Tibial nerve (tissue), 4 donors: ENCODE data around the gene LMBR1. TPM values are rescaled to one million over a fixed set of nuclear protein-coding genes. Genes with fewer than 3 reads are reported as not detected.
"Not testable (repeated sequence)": the region's sequence is repeated elsewhere in the genome, so short reads cannot be mapped to it uniquely, and the experiment has no call there.

Experiments
- DNase-seq, 2 donors: peaks; one replicate each; pipeline ENCODE4 v3.0.0-alpha.2; 2019; ENCODE audit warnings: low spot score in 2 of 2
- H3K27ac ChIP-seq, 4 donors: fragments of 200-600 bp; sonication (generic) in 3 of 4; one replicate each; pipeline ENCODE4 v1.5.1; 2017 to 2019; ENCODE audit warnings: mild to moderate bottlenecking in 1 of 4
- H3K27me3 ChIP-seq, 2 donors: fragments of 200-600 bp; sonication (generic) in 1 of 2; one replicate each; pipeline versions ENCODE4 v1.5.1 to v1.6.0; 2017 to 2019
- H3K36me3 ChIP-seq, 3 donors: fragments of 200-600 bp; sonication (generic); one replicate each; pipeline ENCODE4 v1.5.1; 2018 to 2019
- H3K4me1 ChIP-seq, 4 donors: fragments of 200-600 bp; sonication (generic) in 3 of 4; one replicate each; pipeline ENCODE4 v1.5.1; 2017 to 2019
- H3K4me3 ChIP-seq, 4 donors: fragments of 200-600 bp; sonication (generic) in 3 of 4; one replicate each; pipeline ENCODE4 v1.5.1; 2017 to 2019; ENCODE audit warnings: mild to moderate bottlenecking in 1 of 4, moderate library complexity in 1 of 4
- H3K9me3 ChIP-seq, 4 donors: fragments of 200-600 bp; sonication (generic) in 3 of 4; one replicate each; pipeline ENCODE4 v1.5.1; 2017 to 2019
- CTCF ChIP-seq, 5 experiments: fragments of 200-600 bp in 3 of 5; fragments of 450-650 bp in 2 of 5; sonication (generic) in 3 of 5; IDR thresholded peaks; one replicate each; pipeline ENCODE4 v1.5.1; 2016 to 2019; ENCODE audit warnings: antibody characterized with exemption in 5 of 5, mild to moderate bottlenecking in 3 of 5, moderate library complexity in 2 of 5
- EP300 ChIP-seq, 2 donors: sonication (generic); formaldehyde crosslinking; IDR thresholded peaks; one replicate each; pipeline ENCODE4 v1.6.1; 2017; ENCODE audit warnings: antibody characterized with exemption in 2 of 2, mild to moderate bottlenecking in 1 of 2
- POLR2A ChIP-seq, 2 donors: fragments of 450-650 bp; IDR thresholded peaks; one replicate each; pipeline ENCODE4 v1.6.1; 2017; ENCODE audit warnings: antibody characterized with exemption in 2 of 2, mild to moderate bottlenecking in 2 of 2, moderate library complexity in 2 of 2
- WGBS, 2 donors: methylation state at CpG; one replicate each; pipeline ENCODE4 v1.1.5; 2018; 5-methylcytosine and 5-hydroxymethylcytosine counted together
- total RNA-seq, 4 donors: library from RNA; depleted of rRNA; stranded (reverse); fragments of >200 nt; gene quantifications; one replicate each; pipeline ENCODE4 v1.1.0, GENCODE V29; 2016

The LMBR1 gene, protein sequence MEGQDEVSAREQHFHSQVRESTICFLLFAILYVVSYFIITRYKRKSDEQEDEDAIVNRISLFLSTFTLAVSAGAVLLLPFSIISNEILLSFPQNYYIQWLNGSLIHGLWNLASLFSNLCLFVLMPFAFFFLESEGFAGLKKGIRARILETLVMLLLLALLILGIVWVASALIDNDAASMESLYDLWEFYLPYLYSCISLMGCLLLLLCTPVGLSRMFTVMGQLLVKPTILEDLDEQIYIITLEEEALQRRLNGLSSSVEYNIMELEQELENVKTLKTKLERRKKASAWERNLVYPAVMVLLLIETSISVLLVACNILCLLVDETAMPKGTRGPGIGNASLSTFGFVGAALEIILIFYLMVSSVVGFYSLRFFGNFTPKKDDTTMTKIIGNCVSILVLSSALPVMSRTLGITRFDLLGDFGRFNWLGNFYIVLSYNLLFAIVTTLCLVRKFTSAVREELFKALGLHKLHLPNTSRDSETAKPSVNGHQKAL
- 100 to 1,000 TPM in 1 of 4 donors, 10 to 100 TPM in 3; 48.1 to 139 (median 77.3) TPM for total RNA-seq

GRCh38 chr7:156892821-156893706 lies at the start of gene LMBR1:
LMBR1 (minus strand) TSS chr7:156893183; CDS start chr7:156892993, 190 bp downstream.
- Histone ChIP-seq H3K4me3 (peak within 1 kb of the TSS; percentile 58 to 91 (median 80)), H3K27me3 (no peaks in the 10 kb centered on the region), H3K27ac (peak within 1 kb of the TSS; percentile 85 to 97 (median 94)), H3K4me1 (peaks cover 0 to 26% (median 7%) of the 10 kb centered on the region in 4 donors), H3K9me3 (no peaks in the 10 kb centered on the region), H3K36me3 (no peaks in the 10 kb centered on the region)
- TF ChIP-seq POLR2A (IDR thresholded peaks at IDR 0.05) (peak in 1 of 2 donors; percentile 62), CTCF (IDR thresholded peaks at IDR 0.05) (peak; percentile 51 to 94 (median 65)), EP300 (IDR thresholded peaks at IDR 0.05) (peak; percentile 80 to 88)
- DNase-seq: peak; percentile 86 to 87
- 0 to 2% methylated on average over 8 to 9 of the region's 97 CpGs for WGBS, 2 donors

DNA sequence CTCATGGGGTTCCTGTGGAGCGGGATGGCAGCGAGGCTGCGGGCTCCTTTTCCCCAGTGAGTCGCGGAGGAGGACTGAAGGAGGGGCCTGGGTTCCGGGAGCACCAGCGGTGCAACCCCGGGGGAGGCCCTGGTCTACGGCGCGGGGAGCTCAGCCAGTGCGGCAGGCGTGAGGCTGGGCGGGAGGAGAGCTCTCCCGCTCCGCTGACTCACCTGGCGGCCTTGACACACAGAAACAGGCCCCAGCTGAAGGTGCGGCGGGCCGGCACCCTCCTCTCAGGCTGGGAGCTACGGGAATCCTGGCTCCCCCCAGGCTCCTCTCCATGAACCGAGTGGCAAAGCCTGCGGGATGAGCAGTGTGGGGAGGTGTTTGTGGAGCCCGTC lies 49.7 kb upstream of the LMBR1 start:
- Histone ChIP-seq H3K4me1 (peaks cover 0 to 10% (median 0%) of the 10 kb centered on the region in 4 donors), H3K27me3 (peaks cover 0 to 34% of the 10 kb centered on the region in 2 donors), H3K27ac (no peak overlapping the region), H3K4me3 (no peak overlapping the region), H3K9me3 (no peaks in the 10 kb centered on the region), H3K36me3 (no peaks in the 10 kb centered on the region)
- DNase-seq: no peak
- WGBS, 2 donors: 23 to 73% methylated on average over 8 to 14 of the region's 24 CpGs
- TF ChIP-seq POLR2A (IDR thresholded peaks at IDR 0.05) (no peak), EP300 (IDR thresholded peaks at IDR 0.05) (no peak), CTCF (IDR thresholded peaks at IDR 0.05) (no peak)

DNA sequence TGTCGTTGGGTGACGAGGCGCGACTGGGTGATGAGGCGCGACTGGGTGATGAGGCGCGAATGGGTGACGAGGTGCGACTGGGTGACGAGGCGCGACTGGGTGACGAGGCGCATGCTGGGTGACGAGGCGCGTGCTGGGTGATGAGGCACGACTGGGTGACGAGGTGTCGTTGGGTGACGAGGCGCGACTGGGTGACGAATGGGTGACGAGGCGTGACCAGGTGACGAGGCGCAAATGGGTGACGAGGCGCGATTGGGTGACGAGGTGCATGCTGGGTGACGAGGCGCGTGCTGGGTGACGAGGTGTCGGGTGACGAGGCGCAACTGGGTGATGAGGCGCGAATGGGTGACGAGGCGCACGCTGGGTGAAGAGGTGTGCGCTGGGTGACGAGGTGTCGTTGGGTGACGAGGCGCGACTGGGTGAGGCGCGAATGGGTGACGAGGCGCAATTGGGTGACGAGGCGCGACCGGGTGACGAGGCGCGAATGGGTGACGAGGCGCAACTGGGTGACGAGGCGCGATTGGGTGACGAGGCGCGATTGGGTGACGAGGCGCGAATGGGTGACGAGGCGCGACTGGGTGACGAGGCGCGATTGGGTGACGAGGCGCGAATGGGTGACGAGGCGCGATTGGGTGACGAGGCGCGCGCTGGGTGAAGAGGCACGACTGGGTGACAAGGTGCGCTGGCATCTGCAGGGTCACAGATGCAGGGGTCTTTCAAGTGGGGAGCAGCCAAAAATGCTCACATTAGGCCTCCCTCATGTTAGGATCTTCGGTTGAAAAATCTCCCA lies 48.6 kb upstream of the LMBR1 start:
- no peak for TF ChIP-seq CTCF (IDR thresholded peaks at IDR 0.05)
- TF ChIP-seq EP300 (IDR thresholded peaks at IDR 0.05): no peak
- no peak for TF ChIP-seq POLR2A (IDR thresholded peaks at IDR 0.05)
- no peak for DNase-seq
- no peak overlapping the region for H3K27ac ChIP-seq

DNA sequence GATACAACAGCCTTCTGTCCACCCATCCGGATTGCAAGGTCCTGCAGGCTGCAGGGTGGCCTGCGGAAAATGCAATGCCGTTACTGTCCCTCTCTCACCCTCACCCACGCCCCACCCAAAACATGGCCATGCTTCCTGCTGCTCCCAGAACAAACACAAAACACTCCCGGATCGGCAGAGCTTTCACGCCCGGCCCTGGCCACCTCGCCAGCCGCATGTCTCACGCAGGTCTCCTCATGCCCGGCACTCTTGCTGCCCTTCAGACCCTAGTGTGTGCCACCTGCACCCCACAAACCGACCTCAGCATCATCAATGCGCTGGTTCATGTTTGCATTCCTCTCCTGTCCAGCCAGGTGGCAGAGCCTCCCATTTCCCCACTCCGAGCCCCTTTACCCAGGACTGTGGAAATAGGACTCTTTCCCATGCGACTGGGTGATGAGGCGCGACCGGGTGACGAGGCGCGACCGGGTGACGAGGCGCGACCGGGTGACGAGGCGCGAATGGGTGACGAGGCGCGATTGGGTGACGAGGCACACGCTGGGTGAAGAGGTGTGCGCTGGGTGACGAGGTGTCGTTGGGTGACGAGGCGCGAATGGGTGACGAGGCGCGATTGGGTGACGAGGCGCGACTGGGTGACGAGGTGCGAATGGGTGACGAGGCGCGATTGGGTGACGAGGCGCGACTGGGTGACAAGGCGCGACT lies 47.6 kb upstream of the LMBR1 start:
- no peaks in the 10 kb centered on the region for H3K4me1 ChIP-seq

More for the DNA sequence above, 48.6 kb upstream of the LMBR1 start:
- H3K4me1 ChIP-seq: no peaks in the 10 kb centered on the region
- H3K9me3 ChIP-seq: no peaks in the 10 kb centered on the region
- H3K27me3 ChIP-seq: peaks cover 0 to 34% of the 10 kb centered on the region in 2 donors
- WGBS, 2 donors: 96% methylated on average over 91 to 92 of the region's 92 CpGs
- no peak overlapping the region for H3K4me3 ChIP-seq
- no peaks in the 10 kb centered on the region for H3K36me3 ChIP-seq

GRCh38 chr7:156936766-156937165 lies 43.8 kb upstream of the LMBR1 start:
- not testable (repeated sequence) for H3K36me3 ChIP-seq, H3K4me3 ChIP-seq, DNase-seq, H3K9me3 ChIP-seq, H3K4me1 ChIP-seq, H3K27ac ChIP-seq, H3K27me3 ChIP-seq
- WGBS, 2 donors: 91 to 94% methylated on average over 3 of the region's 3 CpGs

More for the DNA sequence above, 47.6 kb upstream of the LMBR1 start:
- Histone ChIP-seq H3K36me3 (no peaks in the 10 kb centered on the region), H3K27me3 (peaks cover 0 to 26% of the 10 kb centered on the region in 2 donors), H3K27ac (no peak overlapping the region), H3K4me3 (no peak overlapping the region), H3K9me3 (no peaks in the 10 kb centered on the region)
- DNase-seq: no peak
- 93% methylated on average over 57 of the region's 57 CpGs for WGBS, 2 donors
- TF ChIP-seq EP300 (IDR thresholded peaks at IDR 0.05) (no peak), POLR2A (IDR thresholded peaks at IDR 0.05) (no peak), CTCF (IDR thresholded peaks at IDR 0.05) (no peak)
